SU-DHL-6 (cell line): ENCODE data around the gene HEXD.

Experiments
- H2AFZ ChIP-seq: fragments of 200-600 bp; sonication (generic); 2 replicates; pipeline ENCODE4 v1.6.1; 2014; ENCODE audit warnings: low read depth, mild to moderate bottlenecking, moderate library complexity, mixed read lengths, antibody characterized with exemption, low read length; ENCODE audit not compliant: severe bottlenecking
- H3F3A ChIP-seq: fragments of 200-600 bp; shearing (Covaris generic); 2 replicates; pipeline ENCODE4 v1.6.0; 2016; ENCODE audit warnings: antibody characterized with exemption, mild to moderate bottlenecking; ENCODE audit not compliant: insufficient read depth
- H3K27ac ChIP-seq: fragments of 200-600 bp; sonication (generic); 2 replicates; pipeline ENCODE4 v1.5.1; 2016; ENCODE audit warnings: low read depth, mild to moderate bottlenecking, low read length, moderate library complexity, mixed read lengths
- H3K27me3 ChIP-seq: fragments of 200-600 bp; sonication (generic), shearing (Covaris generic); 2 replicates; pipeline ENCODE4 v1.6.0; 2014; ENCODE audit warnings: mild to moderate bottlenecking, low read length
- H3K36me3 ChIP-seq: fragments of 200-600 bp; sonication (generic); 2 replicates; pipeline ENCODE4 v1.6.1; 2014; ENCODE audit warnings: mild to moderate bottlenecking, low read length, mixed read lengths
- H3K4me2 ChIP-seq: fragments of 300-600, 200-600 bp; shearing (Covaris generic), sonication (generic); 2 replicates; pipeline ENCODE4 v1.6.0; 2014; ENCODE audit warnings: low read length, low read depth, mild to moderate bottlenecking; ENCODE audit not compliant: poor library complexity, severe bottlenecking
- H3K4me3 ChIP-seq: fragments of 200-600 bp; sonication (generic); 2 replicates; pipeline ENCODE4 v1.5.1; 2014; ENCODE audit warnings: antibody characterized with exemption, low read length, mild to moderate bottlenecking, mixed read lengths; ENCODE audit not compliant: insufficient read depth, poor library complexity, severe bottlenecking
- H3K79me2 ChIP-seq: fragments of 200-600 bp; sonication (generic); 2 replicates; pipeline ENCODE4 v1.6.1; 2014; ENCODE audit warnings: mild to moderate bottlenecking, low read length, moderate library complexity; ENCODE audit not compliant: insufficient read depth
- H3K9ac ChIP-seq: fragments of 200-600 bp; sonication (generic); 2 replicates; pipeline ENCODE4 v1.7.0; 2014; ENCODE audit warnings: mild to moderate bottlenecking, low read length
- H3K9me2 ChIP-seq: fragments of 200-600 bp; sonication (generic); replicated peaks from 2 replicates; pipeline ENCODE4 v1.6.1; 2014; ENCODE audit warnings: low read length; ENCODE audit not compliant: insufficient read depth
- H3K9me3 ChIP-seq: fragments of 200-600 bp; sonication (generic); 2 replicates; pipeline ENCODE4 v1.6.1; 2014; ENCODE audit warnings: low read length, mixed read lengths; ENCODE audit not compliant: insufficient read depth
- H4K20me1 ChIP-seq: fragments of 200-600 bp; sonication (generic); 2 replicates; pipeline ENCODE4 v1.6.1; 2014; ENCODE audit warnings: low read depth, mild to moderate bottlenecking, antibody characterized with exemption, low read length, moderate library complexity, mixed read lengths
- CTCF ChIP-seq: fragments of 200-600 bp; sonication (generic); IDR thresholded peaks from one replicate; pipeline ENCODE4 v1.5.1; 2017; ENCODE audit warnings: antibody characterized with exemption, mild to moderate bottlenecking, low read length, moderate library complexity; ENCODE audit not compliant: insufficient read depth, poor library complexity, severe bottlenecking
- EZH2phosphoT487 ChIP-seq: fragments of 200-600 bp; sonication (generic), shearing (Covaris generic); conservative IDR thresholded peaks from 2 replicates; pipeline ENCODE4 v1.6.1; 2018; ENCODE audit warnings: mild to moderate bottlenecking, antibody characterized with exemption, low read length, moderate library complexity, mixed read lengths

HEXD gene

GRCh38 chr17:82441691-82442487 is 23.7 kb downstream of the HEXD start:
- H3K4me3 ChIP-seq, result no peak overlapping the region
- no peak overlapping the region for H2AFZ ChIP-seq
- H3K36me3 ChIP-seq, result peaks cover 6% of the 10 kb centered on the region; the same call in 1 of the 2 replicates
- no peaks in the 10 kb centered on the region for H4K20me1 ChIP-seq
- no peaks in the 10 kb centered on the region for H3K9me2 ChIP-seq
- no peak overlapping the region for H3K9ac ChIP-seq
- no peaks in the 10 kb centered on the region for H3K9me3 ChIP-seq
- no peak overlapping the region for H3K4me2 ChIP-seq
- peaks cover 23% of the 10 kb centered on the region for H3F3A ChIP-seq
- peak overlapping the region; percentile 30 for H3K27ac ChIP-seq
- H3K27me3 ChIP-seq, result no peaks in the 10 kb centered on the region
- H3K79me2 ChIP-seq, result peaks cover 7% of the 10 kb centered on the region; the same call in 1 of the 2 replicates
- TF ChIP-seq EZH2phosphoT487 (no peak), CTCF (no peak)

DNA sequence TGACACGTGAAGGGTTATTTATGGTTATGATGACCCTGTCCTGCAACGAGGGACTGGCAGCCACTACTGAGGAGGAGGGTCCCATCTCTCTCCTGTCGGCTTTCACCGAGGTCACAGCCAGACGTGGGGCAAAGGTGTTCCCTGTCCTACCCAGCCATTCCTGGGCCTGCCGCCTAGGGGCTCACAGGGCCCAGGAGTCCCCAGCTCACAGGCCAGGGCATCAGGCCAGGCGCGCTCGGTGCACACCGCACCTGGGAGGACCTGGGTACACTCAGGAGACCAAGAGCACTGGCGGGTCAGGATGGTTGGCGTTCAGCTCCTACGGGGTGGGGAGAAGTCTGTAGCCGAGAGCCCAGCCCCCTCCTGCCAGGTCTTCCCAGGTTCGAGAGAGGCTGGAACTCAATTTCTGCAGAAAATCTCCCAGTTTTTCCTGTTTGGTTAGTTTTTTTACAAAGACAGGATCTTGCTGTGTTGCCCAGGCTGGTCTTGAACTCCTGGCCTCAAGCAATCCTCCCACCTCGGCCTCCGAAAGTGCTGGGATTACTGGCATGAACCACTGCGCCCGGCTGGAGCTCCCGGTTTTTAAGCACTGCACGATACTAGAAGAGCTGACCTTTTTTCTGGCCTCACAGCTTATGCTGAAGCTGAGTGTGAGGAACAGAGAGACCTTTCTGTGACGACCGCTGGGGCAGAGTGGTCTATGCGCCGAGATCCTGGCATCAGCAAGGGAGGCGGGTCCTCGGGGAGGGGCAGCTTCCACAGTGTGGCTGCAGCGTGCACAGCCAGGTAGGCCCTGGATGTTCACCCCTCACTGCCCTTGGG is 24.7 kb downstream of the HEXD start:
- no peaks in the 10 kb centered on the region for H4K20me1 ChIP-seq
- H3F3A ChIP-seq, result peaks cover 23% of the 10 kb centered on the region
- H3K4me3 ChIP-seq, result no peak overlapping the region
- TF ChIP-seq CTCF (no peak), EZH2phosphoT487 (no peak)
- H3K9me3 ChIP-seq, result no peaks in the 10 kb centered on the region
- no peaks in the 10 kb centered on the region for H3K9me2 ChIP-seq
- no peak overlapping the region for H3K27ac ChIP-seq
- no peak overlapping the region for H2AFZ ChIP-seq
- H3K27me3 ChIP-seq, result no peaks in the 10 kb centered on the region
- H3K9ac ChIP-seq, result no peak overlapping the region
- H3K36me3 ChIP-seq, result peaks cover 9% of the 10 kb centered on the region; the same call in 1 of the 2 replicates
- peaks cover 11% of the 10 kb centered on the region for H3K79me2 ChIP-seq
- no peak overlapping the region for H3K4me2 ChIP-seq

DNA sequence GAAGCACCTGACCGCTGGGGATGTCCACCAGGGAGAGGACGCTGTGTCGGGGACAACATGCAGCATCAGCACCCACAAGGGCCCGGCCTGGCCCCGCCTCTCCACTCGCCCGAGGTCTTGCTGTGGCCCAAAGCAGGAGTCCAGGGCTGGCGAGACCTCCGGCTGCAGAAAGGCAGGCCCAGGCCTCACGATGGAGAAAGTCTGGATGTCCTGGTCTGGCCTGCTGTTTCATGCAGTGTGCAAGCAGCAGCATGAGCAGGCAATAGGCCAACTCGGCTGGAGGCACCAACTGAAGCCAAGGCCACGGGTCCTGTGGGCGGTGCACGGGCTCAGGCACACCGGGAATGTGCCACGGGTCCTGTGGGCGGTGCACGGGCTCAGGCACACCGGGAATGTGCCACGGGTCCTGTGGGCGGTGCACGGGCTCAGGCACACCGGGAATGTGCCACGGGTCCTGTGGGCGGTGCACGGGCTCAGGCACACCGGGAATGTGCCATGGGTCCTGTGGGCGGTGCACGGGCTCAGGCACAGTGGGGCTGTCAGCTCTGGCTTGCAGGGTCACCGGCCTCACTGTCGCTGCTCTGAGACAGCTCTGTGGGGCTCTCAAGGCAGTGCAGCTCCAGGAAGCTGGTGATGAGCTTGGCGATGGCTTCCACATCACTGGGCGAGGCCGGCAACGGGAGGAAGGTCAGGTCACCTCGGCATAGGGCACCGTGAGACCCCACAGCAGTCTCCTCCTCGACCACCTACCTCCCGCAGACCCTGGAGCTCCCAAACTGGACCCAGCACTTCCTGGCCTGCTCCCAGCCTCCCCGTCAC is 25.5 kb downstream of the HEXD start:
- Histone ChIP-seq H3K79me2 (peaks cover 16% of the 10 kb centered on the region), H4K20me1 (no peaks in the 10 kb centered on the region), H2AFZ (no peak overlapping the region), H3K4me2 (no peak overlapping the region), H3K27me3 (no peaks in the 10 kb centered on the region), H3K9ac (no peak overlapping the region), H3K9me3 (no peaks in the 10 kb centered on the region), H3F3A (peaks cover 23% of the 10 kb centered on the region), H3K4me3 (no peak overlapping the region), H3K9me2 (no peaks in the 10 kb centered on the region), H3K36me3 (peaks cover 10% of the 10 kb centered on the region; the same call in 1 of the 2 replicates), H3K27ac (no peak overlapping the region)
- TF ChIP-seq EZH2phosphoT487 (no peak), CTCF (no peak)
